ENCODE results near the gene ABHD2. TPM values are rescaled to one million over a fixed set of nuclear protein-coding genes. Genes with fewer than 3 reads are reported as not detected.

The ABHD2 gene
- total RNA-seq, 4 donors from 2014 or later = 29.7 to 48.1 (median 35.9) TPM

GRCh38 chr15:89108835-89109234 is 20.6 kb downstream of the ABHD2 start:
- H3K27me3 ChIP-seq = no peaks in the 10 kb centered on the region
- no peak for TF ChIP-seq POLR2A (IDR thresholded peaks at IDR 0.05)
- TF ChIP-seq CTCF (IDR thresholded peaks at IDR 0.05) = no peak
- TF ChIP-seq EP300 (IDR thresholded peaks at IDR 0.05) = no peak
- peaks cover 0 to 48% (median 22%) of the 10 kb centered on the region in 4 donors for H3K4me1 ChIP-seq
- 81 to 87% methylated on average over 4 of the region's 4 CpGs for WGBS, 2 donors
- H3K9me3 ChIP-seq = no peaks in the 10 kb centered on the region
- DNase-seq (ENCODE audit: low spot score in 2 of 2) = no peak
- no peak overlapping the region for H3K4me3 ChIP-seq
- H3K27ac ChIP-seq = no peak overlapping the region
- peaks cover 0 to 20% (median 0%) of the 10 kb centered on the region in 3 donors for H3K36me3 ChIP-seq

DNA sequence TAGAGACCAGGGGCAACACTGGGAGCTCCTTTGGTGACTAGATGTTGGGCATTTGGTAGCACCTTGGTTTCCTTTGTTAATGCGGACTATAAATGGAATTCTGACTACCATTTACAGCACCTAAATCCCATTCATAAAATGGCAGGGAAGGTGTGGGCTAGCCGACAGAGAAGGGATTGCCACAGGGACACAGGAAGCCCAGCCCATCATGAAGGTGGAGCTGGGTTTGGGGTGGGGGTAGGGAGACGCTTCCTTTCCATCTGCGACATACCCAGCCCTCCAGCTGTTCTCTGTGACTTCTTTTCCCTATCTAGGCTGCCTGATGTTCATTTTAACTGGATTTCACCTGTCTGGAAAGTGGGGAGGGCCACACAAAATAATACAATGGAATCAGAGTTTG is 21.0 kb downstream of the ABHD2 start:
- Histone ChIP-seq H3K9me3 (no peaks in the 10 kb centered on the region), H3K4me3 (no peak overlapping the region), H3K27me3 (no peaks in the 10 kb centered on the region), H3K27ac (no peak overlapping the region), H3K36me3 (peaks cover 0 to 16% (median 0%) of the 10 kb centered on the region in 3 donors), H3K4me1 (peaks cover 0 to 47% (median 21%) of the 10 kb centered on the region in 4 donors)
- TF ChIP-seq EP300 (IDR thresholded peaks at IDR 0.05) = no peak
- DNase-seq (ENCODE audit: low spot score in 2 of 2) = no peak
- 70 to 78% methylated on average over 4 of the region's 4 CpGs for whole genome bisulfite sequencing, 2 donors

- 92 to 95% methylated on average over 8 of the region's 8 CpGs for WGBS, 2 donors
- H3K36me3 ChIP-seq = peaks cover 0 to 11% (median 0%) of the 10 kb centered on the region in 3 donors
- TF ChIP-seq EP300 (IDR thresholded peaks at IDR 0.05) (no peak), POLR2A (IDR thresholded peaks at IDR 0.05) (no peak), CTCF (IDR thresholded peaks at IDR 0.05) (no peak)
- no peak overlapping the region for H3K4me3 ChIP-seq
- peak overlapping the region in 1 of 4 donors; percentile 18 for H3K27ac ChIP-seq
- H3K9me3 ChIP-seq = no peaks in the 10 kb centered on the region
- no peaks in the 10 kb centered on the region for H3K27me3 ChIP-seq
- no peak for DNase-seq (ENCODE audit: low spot score in 2 of 2)
- H3K4me1 ChIP-seq = peaks cover 0 to 47% (median 21%) of the 10 kb centered on the region in 4 donors
Measured at GRCh38 chr15:89110060-89110459, 21.8 kb downstream of the ABHD2 start.

DNA sequence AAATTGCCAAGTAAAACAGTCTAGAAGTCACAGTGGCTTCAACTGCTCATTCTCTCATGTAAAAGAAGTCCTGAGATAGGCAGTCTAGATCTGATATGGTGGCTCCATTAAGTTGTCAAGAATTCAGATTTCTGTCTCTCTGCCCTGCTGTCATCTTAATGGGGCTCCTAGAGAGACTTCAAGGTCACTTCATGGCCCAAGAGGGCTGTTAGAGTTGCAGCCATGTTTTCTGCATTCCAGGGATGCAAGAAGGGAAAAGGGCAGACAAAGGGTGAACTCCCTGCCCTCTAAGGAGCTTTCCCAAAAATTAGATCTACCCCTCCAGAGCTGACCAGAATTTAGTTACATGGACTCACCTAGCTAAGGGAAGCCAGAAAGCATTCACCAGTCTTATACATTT is 23.1 kb downstream of the ABHD2 start:
- Histone ChIP-seq H3K27ac (peak overlapping the region in 3 of 4 donors; percentile 57 to 77 (median 72)), H3K9me3 (no peaks in the 10 kb centered on the region), H3K4me1 (peaks cover 0 to 49% (median 28%) of the 10 kb centered on the region in 4 donors), H3K4me3 (no peak overlapping the region), H3K27me3 (no peaks in the 10 kb centered on the region), H3K36me3 (peaks cover 0 to 11% (median 0%) of the 10 kb centered on the region in 3 donors)
- no peak for TF ChIP-seq CTCF (IDR thresholded peaks at IDR 0.05)
- no peak for TF ChIP-seq EP300 (IDR thresholded peaks at IDR 0.05)
- TF ChIP-seq POLR2A (IDR thresholded peaks at IDR 0.05) = no peak
- DNase-seq (ENCODE audit: low spot score in 2 of 2) = no peak

DNA sequence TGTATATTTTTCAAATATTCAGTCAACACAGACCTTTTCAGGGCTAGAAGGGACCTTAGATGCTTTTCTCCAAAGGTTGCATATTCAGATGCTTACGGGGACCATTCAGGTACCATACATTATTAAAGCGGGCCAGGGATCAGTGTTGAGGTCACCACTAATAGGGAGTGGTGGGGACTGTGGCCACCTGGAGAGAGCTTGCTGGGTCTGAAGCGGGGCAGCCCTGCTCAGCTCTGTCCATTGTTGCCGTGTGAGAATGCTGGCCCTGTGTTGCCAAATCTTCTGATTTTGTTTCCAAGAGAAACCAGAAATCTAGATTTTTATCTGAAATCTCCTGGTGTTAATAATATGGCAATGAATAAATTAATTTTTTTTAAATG is 23.7 kb downstream of the ABHD2 start:
- Histone ChIP-seq H3K27me3 (no peaks in the 10 kb centered on the region), H3K9me3 (no peaks in the 10 kb centered on the region), H3K4me1 (peaks cover 0 to 55% (median 31%) of the 10 kb centered on the region in 4 donors), H3K27ac (peak overlapping the region in 3 of 4 donors; percentile 57 to 77 (median 72)), H3K4me3 (no peak overlapping the region), H3K36me3 (peaks cover 0 to 13% (median 0%) of the 10 kb centered on the region in 3 donors)
- WGBS, 2 donors = 70 to 76% methylated on average over 4 of the region's 4 CpGs
- TF ChIP-seq POLR2A (IDR thresholded peaks at IDR 0.05) (no peak), CTCF (IDR thresholded peaks at IDR 0.05) (no peak), EP300 (IDR thresholded peaks at IDR 0.05) (no peak)
- DNase-seq (ENCODE audit: low spot score in 2 of 2) = no peak

All from tibial nerve (tissue), 4 donors.